Measurements from ENCODE around the gene DYRK1A.

GRCh38 chr21:37430184-37430821 is 63.7 kb downstream of the DYRK1A start:
- TF ChIP-seq POLR2AphosphoS5 (IDR thresholded peaks at IDR 0.05; ENCODE audit: low read depth, low read length) (no peak), POLR2A (IDR thresholded peaks at IDR 0.05; ENCODE audit: low read depth, low read length) (no peak), PAX5 (IDR thresholded peaks at IDR 0.05; ENCODE audit: insufficient read depth, low read length, severe bottlenecking) (no peak), TAF1 (IDR thresholded peaks at IDR 0.05; ENCODE audit: low read depth, low read length) (no peak)

Measured in GM12891 (cell line).